ENCODE measurements around the gene GALK2. TPM values are rescaled to one million over a fixed set of nuclear protein-coding genes. Genes with fewer than 3 reads are reported as not detected.
A peak's percentile ranks its signal among the peaks of the same experiment; 100 is the strongest.

The GALK2 gene
- total RNA-seq, 1 experiment from 2014 or later = 13.7 TPM

GRCh38 chr15:49148298-49148697, 21.7 kb upstream of the GALK2 start:
- Histone ChIP-seq H4K8ac (replicated peaks; ENCODE audit: insufficient read length, low read depth, low read length) (no peak overlapping the region), H3K27ac (ENCODE audit: insufficient read length, low read depth, low read length) (no peak overlapping the region), H3K18ac (ENCODE audit: insufficient read length, low read depth, low read length) (no peak overlapping the region), H3K4me2 (ENCODE audit: insufficient read depth, insufficient read length, low read length) (no peak overlapping the region), H2BK20ac (ENCODE audit: low read depth, low read length, poor library complexity, severe bottlenecking) (no peak overlapping the region), H3K56ac (ENCODE audit: insufficient read length, low read depth, low read length) (no peak overlapping the region), H3T11ph (ENCODE audit: low read length) (no peak overlapping the region), H4K20me1 (ENCODE audit: control insufficient read depth, insufficient read depth, insufficient read length) (no peaks in the 10 kb centered on the region), H2BK12ac (ENCODE audit: insufficient read length, low read depth, low read length) (no peak overlapping the region), H3K79me2 (ENCODE audit: insufficient read depth, low read length) (peaks cover 24% of the 10 kb centered on the region; the same call in 1 of the 2 replicates), H3K4me1 (ENCODE audit: insufficient read depth, low read length) (no peaks in the 10 kb centered on the region; the same call in 1 of the 2 replicates), H3K9me3 (ENCODE audit: control insufficient read depth, low read depth, low read length) (no peaks in the 10 kb centered on the region), H2BK15ac (ENCODE audit: low read depth, low read length) (no peak overlapping the region), H3K23ac (ENCODE audit: insufficient read length, low read depth, low read length) (no peak overlapping the region), H3K14ac (ENCODE audit: insufficient read depth, low read length) (no peak overlapping the region), H2AK5ac (ENCODE audit: insufficient read length, low read length) (no peak overlapping the region), H2BK5ac (ENCODE audit: insufficient read length, low read length) (no peak overlapping the region), H3K27me3 (ENCODE audit: insufficient read depth, low read length) (no peaks in the 10 kb centered on the region), H3K9ac (ENCODE audit: extremely low read depth, insufficient read length, low read length) (no peak overlapping the region), H4K5ac (ENCODE audit: insufficient read length, low read depth, low read length) (no peak overlapping the region), H2BK120ac (ENCODE audit: low read depth, low read length, poor library complexity, severe bottlenecking) (no peak overlapping the region), H4K91ac (ENCODE audit: insufficient read length, low read depth, low read length) (no peak overlapping the region), H2AFZ (ENCODE audit: low read length) (no peak overlapping the region), H3K23me2 (ENCODE audit: insufficient read length, low read depth, low read length, poor library complexity, severe bottlenecking) (no peaks in the 10 kb centered on the region), H3K4ac (ENCODE audit: low read depth, low read length) (no peak overlapping the region), H3K79me1 (ENCODE audit: insufficient read depth, low read depth, low read length, poor library complexity, severe bottlenecking) (no peaks in the 10 kb centered on the region)
- peak overlapping the region; percentile 3 to 95 (median 85); a peak in 6 of 7 replicates for H3K27ac Mint-ChIP-seq
- peaks cover 19 to 20% of the 10 kb centered on the region in 2 experiments for H3K4me1 Mint-ChIP-seq
- H3K9me3 Mint-ChIP-seq = no peaks in the 10 kb centered on the region
- no peaks in the 10 kb centered on the region for H3K27me3 Mint-ChIP-seq (ENCODE audit: low read depth)
- H3K36me3 Mint-ChIP-seq (ENCODE audit: insufficient read depth in 1 of 3, low read depth in 3 of 3) = peaks cover 5 to 15% (median 13%) of the 10 kb centered on the region in 3 experiments; a peak in 6 of 7 replicates
- DNase-seq = no peak
- H3K4me3 Mint-ChIP-seq = peak overlapping the region in 1 of 2 experiments; percentile 0; a peak in 1 of 5 replicates
- no CpG with 5 or more reads among the region's 1 CpG for WGBS (ENCODE audit: extremely low coverage, insufficient read length, low lambda C conversion rate)
- TF ChIP-seq CTCF (conservative IDR thresholded peaks at IDR 0.05) = no peak
